ENCODE data around the gene C20orf96.

Gene C20orf96

DNA sequence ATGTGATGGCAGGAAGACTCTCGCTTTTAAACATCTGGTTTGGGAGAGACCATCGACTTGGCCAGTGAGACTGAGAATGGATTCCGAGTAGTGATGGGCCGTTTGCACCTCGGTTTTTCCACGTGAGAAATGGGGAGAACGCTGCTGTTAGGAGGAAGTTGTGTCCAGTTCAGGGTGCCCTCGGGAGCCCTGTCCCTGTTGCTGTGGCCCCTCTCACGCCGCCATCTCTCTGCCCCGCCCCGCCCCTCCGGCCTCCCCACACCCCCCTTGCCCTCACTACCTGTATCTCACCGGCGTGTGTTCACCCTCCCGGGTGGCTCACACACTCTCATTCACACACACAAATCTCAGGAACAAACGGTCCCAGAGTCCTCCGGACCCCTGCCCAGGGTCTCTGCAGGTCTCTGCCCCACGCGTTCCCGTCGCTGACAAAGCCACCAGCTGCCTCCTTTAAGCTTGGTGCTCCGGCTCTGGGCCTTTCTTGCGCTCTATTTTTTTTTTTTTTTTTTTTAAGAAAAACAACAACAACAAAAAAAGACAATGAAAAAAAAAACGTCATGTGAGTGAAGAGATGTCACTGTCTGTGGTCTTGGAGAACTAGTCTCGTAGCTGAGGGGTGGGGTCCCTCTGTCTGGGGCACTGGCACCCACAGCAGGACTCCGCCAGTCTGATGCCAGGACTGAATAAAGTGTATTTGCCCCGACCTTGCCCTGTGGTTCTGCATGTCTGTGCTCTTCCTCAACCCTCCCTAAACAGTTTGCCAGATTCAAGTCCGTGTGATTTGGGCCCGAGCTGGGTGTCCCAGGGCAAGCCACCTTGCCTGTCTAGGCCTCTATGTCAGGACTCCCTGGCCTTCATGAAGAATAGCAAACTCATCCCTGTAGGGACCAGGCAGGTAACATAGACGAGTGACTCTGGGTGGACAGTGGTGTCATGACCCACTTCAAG, 37.8 kb upstream of the C20orf96 start:
- peak overlapping the region; percentile 86 for H3K4me3 ChIP-seq (ENCODE audit: low read length)

DNA sequence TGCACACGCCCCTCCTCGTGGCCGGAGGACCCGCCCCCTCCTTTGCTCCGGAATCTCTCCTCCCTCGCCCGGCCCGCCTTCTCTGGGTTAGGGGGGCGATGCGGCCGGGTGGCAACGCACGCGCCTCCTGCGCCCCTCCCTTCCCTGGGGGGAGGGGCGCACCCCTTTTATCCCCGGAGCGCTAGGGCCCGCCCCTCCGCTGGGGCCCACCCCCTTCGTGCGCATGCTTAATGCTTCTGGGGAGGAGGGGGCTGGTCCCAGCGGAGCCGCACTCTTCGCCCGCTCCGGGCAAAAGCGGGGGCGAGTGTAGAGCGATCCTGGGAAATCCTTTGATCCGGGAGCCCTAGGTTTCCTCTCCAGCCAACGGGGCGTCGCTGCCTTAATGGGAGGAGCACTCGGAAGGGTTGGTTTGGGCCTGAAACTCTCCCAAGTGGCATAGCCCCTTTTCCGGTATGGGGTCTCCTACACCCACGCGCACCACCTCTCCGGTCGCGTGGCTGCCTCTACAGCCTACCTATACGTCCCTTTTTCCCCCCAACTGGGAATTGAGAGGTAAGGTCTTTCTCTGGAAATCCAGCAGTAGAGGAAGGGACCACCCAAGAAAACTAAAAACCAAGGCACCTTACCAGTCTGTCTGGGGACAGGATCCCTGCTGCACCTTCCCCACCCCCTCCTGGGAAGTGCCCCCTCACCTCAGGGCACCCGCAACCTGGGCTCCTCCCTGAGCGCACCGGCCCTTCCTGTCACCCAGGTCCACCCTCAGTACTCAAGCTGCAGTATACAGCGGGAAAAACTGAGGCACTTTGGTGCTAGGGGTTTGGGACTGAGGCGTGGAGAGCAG, 36.9 kb upstream of the C20orf96 start:
- H3K4me3 ChIP-seq (ENCODE audit: low read length), result peak overlapping the region; percentile 86
- TF ChIP-seq CTCF (conservative IDR thresholded peaks at IDR 0.05; ENCODE audit: low read length), result no peak
- DNase-seq (ENCODE audit: low read depth), result peak; percentile 88

More for the DNA sequence above, 37.8 kb upstream of the C20orf96 start:
- no peak for TF ChIP-seq CTCF (conservative IDR thresholded peaks at IDR 0.05; ENCODE audit: low read length)
- DNase-seq (ENCODE audit: low read depth), result peak; percentile 33

- H3K4me3 ChIP-seq (ENCODE audit: low read length), result peak overlapping the region; percentile 86
- DNase-seq (ENCODE audit: low read depth), result peak; percentile 21
- no peak for TF ChIP-seq CTCF (conservative IDR thresholded peaks at IDR 0.05; ENCODE audit: low read length)
Observed at GRCh38 chr20:326645-327185, 36.2 kb upstream of the C20orf96 start.

DNA sequence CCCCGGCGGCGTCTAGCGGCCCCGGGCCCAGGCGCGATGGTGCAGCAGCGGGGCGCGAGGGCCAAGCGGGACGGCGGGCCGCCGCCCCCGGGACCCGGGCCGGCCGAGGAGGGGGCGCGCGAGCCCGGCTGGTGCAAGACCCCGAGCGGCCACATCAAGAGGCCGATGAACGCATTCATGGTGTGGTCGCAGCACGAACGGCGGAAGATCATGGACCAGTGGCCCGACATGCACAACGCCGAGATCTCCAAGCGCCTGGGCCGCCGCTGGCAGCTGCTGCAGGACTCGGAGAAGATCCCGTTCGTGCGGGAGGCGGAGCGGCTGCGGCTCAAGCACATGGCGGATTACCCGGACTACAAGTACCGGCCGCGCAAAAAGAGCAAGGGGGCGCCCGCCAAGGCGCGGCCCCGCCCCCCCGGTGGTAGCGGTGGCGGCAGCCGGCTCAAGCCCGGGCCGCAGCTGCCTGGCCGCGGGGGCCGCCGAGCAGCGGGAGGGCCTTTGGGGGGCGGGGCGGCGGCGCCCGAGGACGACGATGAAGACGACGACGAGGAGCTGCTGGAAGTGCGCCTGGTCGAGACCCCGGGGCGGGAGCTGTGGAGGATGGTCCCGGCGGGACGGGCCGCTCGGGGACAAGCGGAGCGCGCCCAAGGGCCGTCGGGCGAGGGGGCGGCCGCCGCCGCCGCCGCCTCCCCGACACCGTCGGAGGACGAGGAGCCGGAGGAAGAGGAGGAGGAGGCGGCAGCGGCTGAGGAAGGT, 35.5 kb upstream of the C20orf96 start:
- H3K4me3 ChIP-seq (ENCODE audit: low read length), result peak overlapping the region; percentile 86
- DNase-seq (ENCODE audit: low read depth), result peak; percentile 60
- no peak for TF ChIP-seq CTCF (conservative IDR thresholded peaks at IDR 0.05; ENCODE audit: low read length)

GRCh38 chr20:325045-325888, 34.7 kb upstream of the C20orf96 start, which contains the start of gene SOX12:
SOX12 (plus strand) TSS chr20:325552; CDS start chr20:325925, 373 bp downstream.
- no peak for TF ChIP-seq CTCF (conservative IDR thresholded peaks at IDR 0.05; ENCODE audit: low read length)
- H3K4me3 ChIP-seq (ENCODE audit: low read length), result peak within 1 kb of the TSS; percentile 89
- peak; percentile 89 for DNase-seq (ENCODE audit: low read depth)
